ENCODE measurements around the gene GOLGA8B. TPM values are rescaled to one million over a fixed set of nuclear protein-coding genes. Genes with fewer than 3 reads are reported as not detected.

The GOLGA8B gene
- total RNA-seq, 2 experiments from 2014 or later, result 84.6 to 86.9 TPM

DNA sequence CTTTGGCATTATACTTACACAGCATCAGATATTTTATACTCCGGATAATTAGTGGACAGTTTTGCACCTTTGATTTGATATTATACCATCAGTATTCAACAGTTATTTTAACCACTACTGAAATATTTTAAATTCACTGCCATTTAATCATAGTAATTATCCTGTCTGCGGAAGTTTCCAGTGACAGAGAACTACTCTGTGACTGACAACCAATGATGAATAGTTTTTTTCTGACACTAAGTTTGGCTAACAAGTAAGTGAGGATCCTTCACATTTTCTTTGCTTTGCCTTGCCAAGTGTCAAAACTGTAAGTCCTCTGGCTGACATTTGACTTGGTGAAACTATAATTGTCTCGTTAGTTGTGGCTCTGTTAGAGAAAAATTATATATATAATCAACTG is 30.5 kb upstream of the GOLGA8B start:
- Mint-ChIP-seq H3K27me3 (peaks cover 22% of the 10 kb centered on the region), H3K4me1 (ENCODE audit: low read depth) (peaks cover 13% of the 10 kb centered on the region), H3K4me3 (no peak overlapping the region), H3K9me3 (no peaks in the 10 kb centered on the region), H3K36me3 (ENCODE audit: low read depth) (no peaks in the 10 kb centered on the region), H3K27ac (no peak overlapping the region)
- POLR2A ChIA-PET, result no interaction called here
- no peak for ATAC-seq
- DNase-seq, result no peak
- CTCF ChIA-PET, result no interaction called here
- TF ChIP-seq, protein P1, sequence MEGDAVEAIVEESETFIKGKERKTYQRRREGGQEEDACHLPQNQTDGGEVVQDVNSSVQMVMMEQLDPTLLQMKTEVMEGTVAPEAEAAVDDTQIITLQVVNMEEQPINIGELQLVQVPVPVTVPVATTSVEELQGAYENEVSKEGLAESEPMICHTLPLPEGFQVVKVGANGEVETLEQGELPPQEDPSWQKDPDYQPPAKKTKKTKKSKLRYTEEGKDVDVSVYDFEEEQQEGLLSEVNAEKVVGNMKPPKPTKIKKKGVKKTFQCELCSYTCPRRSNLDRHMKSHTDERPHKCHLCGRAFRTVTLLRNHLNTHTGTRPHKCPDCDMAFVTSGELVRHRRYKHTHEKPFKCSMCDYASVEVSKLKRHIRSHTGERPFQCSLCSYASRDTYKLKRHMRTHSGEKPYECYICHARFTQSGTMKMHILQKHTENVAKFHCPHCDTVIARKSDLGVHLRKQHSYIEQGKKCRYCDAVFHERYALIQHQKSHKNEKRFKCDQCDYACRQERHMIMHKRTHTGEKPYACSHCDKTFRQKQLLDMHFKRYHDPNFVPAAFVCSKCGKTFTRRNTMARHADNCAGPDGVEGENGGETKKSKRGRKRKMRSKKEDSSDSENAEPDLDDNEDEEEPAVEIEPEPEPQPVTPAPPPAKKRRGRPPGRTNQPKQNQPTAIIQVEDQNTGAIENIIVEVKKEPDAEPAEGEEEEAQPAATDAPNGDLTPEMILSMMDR (IDR thresholded peaks at IDR 0.05), result no peak
- intact Hi-C loops (cut with micrococcal nuclease), result no loop called here

DNA sequence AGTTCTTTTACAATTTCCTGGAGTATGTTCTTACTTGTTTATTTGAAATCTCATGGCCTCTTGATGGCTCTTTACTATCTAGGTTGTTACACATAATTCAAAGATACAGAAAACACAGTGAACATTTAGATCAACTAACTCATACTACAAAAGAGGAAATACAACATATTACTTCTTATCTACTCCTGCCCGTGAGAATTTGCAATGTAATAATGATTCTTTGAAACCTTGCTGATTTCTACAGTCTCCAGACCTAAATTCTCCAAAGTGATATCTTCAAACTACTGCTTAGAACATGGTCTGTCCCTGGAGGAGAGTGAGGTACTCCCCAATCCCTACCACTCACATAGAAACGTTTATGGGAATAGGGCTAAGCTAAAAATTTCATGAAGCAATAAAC is 29.9 kb upstream of the GOLGA8B start:
- intact Hi-C loops (cut with micrococcal nuclease), result no loop called here
- H3K27ac Mint-ChIP-seq, result no peak overlapping the region
- peaks cover 17% of the 10 kb centered on the region for H3K4me1 Mint-ChIP-seq (ENCODE audit: low read depth)
- no peaks in the 10 kb centered on the region for H3K9me3 Mint-ChIP-seq
- TF ChIP-seq, protein P1 (IDR thresholded peaks at IDR 0.05), result no peak
- ATAC-seq (no peak), DNase-seq (no peak)
- ChIA-PET POLR2A (no interaction called here), CTCF (no interaction called here)
- H3K27me3 Mint-ChIP-seq, result peaks cover 25% of the 10 kb centered on the region
- H3K4me3 Mint-ChIP-seq, result no peak overlapping the region
- no peaks in the 10 kb centered on the region for H3K36me3 Mint-ChIP-seq (ENCODE audit: low read depth)

DNA sequence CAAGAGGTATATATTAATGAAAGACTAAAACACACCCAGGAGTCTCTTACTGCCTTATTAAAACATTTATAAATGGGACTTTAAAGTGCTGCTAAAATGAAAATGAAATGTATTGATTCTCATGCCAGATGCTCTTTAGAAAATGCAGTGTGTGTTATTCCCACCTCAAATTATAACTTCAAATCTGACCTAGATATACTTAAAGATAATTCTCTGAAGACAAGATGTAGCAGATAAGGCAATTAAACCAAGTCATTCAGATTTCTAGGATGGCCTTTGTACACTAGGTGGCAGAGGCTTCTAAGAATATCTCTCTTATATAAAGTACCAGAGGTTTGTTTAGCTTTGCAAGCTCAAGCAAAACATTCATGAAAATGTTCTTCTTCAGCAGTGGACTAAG is 26.9 kb upstream of the GOLGA8B start:
- ChIA-PET CTCF (interaction anchor here (0.6 to 2.0 kb wide), 7 partner anchors 11 to 500 kb away, joined by 3 to 7 read pairs (median 5); no protein-coding TSS in a partner anchor), POLR2A (no interaction called here)
- Mint-ChIP-seq H3K27ac (no peak overlapping the region), H3K36me3 (ENCODE audit: low read depth) (no peaks in the 10 kb centered on the region), H3K27me3 (peaks cover 15% of the 10 kb centered on the region), H3K4me1 (ENCODE audit: low read depth) (peaks cover 17% of the 10 kb centered on the region), H3K4me3 (no peak overlapping the region), H3K9me3 (no peaks in the 10 kb centered on the region)
- DNase-seq, result no peak
- peak; percentile 45 for ATAC-seq
- intact Hi-C loops (cut with micrococcal nuclease), result no loop called here
- TF ChIP-seq, protein P1 (IDR thresholded peaks at IDR 0.05), result peak; percentile 41

DNA sequence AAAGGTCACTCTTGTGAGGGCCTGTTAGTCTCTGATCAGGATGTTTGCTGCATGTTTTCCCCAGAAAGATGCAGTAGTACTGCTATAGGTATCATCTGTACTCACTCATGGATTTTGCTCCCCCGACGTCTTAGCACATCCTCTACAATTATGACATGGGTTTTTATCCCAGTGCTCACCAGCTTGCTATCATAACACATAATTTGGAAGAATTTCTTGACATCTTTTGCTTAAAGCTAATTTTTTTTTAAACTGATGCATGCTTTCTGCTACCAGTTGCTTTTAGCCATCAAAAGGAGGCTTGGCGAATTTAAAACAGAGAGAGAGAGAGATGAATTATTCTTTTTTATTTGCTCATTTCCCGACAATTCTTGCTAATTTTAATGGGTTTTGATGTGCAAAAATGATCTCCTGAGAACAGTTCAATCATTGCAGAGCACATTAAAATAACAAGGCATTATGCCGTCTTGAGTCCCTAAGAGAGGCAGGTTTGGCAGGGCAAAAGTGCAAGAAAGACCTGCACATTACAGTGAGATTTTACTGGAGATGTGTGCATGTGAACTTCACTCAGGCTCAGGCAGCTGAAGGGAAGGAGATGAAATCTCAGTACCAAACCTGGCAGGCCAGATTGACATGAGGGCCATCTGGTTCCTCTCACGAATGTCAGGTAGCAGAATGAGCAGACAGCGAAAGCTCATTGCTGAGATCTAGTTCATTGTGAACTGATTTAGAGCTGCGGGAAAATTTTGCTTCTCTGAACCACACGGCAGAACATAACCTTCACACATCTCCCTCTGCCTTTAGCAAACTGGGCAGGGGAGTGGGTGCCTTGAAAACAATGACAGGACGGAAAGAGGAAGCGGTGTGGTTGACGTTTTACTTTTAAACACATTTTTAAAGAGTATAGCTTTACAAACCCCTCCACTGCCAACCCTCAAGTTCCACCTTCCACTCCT is 25.9 kb upstream of the GOLGA8B start:
- DNase-seq, result peak; percentile 44

More for the DNA sequence above, 25.9 kb upstream of the GOLGA8B start:
- ATAC-seq, result peak; percentile 64
- H3K27me3 Mint-ChIP-seq, result peaks cover 17% of the 10 kb centered on the region
- peak overlapping the region; percentile 32 for H3K4me3 Mint-ChIP-seq
- CTCF ChIA-PET, result interaction anchor here (1.3 to 2.0 kb wide), 4 partner anchors 12 to 311 kb away, joined by 3 to 7 read pairs (median 5); partner anchors contain the start of gene GOLGA8B
- H3K36me3 Mint-ChIP-seq (ENCODE audit: low read depth), result no peaks in the 10 kb centered on the region
- H3K27ac Mint-ChIP-seq, result peak overlapping the region; percentile 75
- H3K9me3 Mint-ChIP-seq, result no peaks in the 10 kb centered on the region
- POLR2A ChIA-PET, result no interaction called here
- intact Hi-C loops (cut with micrococcal nuclease), result no loop called here
- TF ChIP-seq, protein P1 (IDR thresholded peaks at IDR 0.05), result no peak
- H3K4me1 Mint-ChIP-seq (ENCODE audit: low read depth), result peaks cover 17% of the 10 kb centered on the region

Data from activated CD8-positive, alpha-beta T cell treated with anti-CD3 and anti-CD28 coated beads for 36 hours (primary cell).